C4-2B (cell line): ENCODE data around the gene EMCN.

Source experiments
- H3K27ac ChIP-seq: fragments of 450-650 bp; 2 replicates; pipeline ENCODE4 v1.5.1; 2017
- CTCF ChIP-seq: fragments of 450-650 bp; conservative IDR thresholded peaks from 2 replicates; pipeline ENCODE4 v1.5.1; 2017; ENCODE audit warnings: mild to moderate bottlenecking
- ZFX ChIP-seq: fragments of 450-650 bp; IDR thresholded peaks from 2 replicates; pipeline ENCODE4 v1.6.1; 2017

EMCN gene, protein sequence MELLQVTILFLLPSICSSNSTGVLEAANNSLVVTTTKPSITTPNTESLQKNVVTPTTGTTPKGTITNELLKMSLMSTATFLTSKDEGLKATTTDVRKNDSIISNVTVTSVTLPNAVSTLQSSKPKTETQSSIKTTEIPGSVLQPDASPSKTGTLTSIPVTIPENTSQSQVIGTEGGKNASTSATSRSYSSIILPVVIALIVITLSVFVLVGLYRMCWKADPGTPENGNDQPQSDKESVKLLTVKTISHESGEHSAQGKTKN

DNA sequence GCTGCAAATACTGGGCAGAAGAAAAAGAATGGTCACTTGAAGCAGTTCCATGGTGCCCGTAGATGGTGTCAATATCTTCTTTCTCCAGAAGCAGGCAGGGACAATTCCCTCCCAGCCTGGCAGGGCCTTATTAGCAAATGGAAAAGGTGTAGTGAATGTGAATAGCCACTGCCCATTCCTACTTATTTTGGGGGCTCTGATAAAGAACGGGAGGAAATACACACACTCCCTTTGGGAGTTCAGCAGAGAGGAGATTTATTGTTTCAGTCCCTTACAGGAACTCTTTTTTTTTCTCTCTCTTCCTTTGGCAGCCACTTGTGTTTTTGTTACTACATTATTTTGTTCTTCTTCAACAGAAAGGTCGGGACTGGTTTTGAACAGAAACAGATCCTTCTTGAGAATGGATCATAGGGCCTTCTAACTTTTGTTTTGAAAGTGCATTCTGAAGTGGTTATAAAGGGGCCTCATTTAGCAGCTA is at the start of gene EMCN:
EMCN (minus strand) TSS at position 159 of the 478 bp plus-strand sequence; CDS start at position 51, 108 bp downstream.
- TF ChIP-seq CTCF (no peak), ZFX (no peak)

GRCh38 chr4:100566396-100566795 is 48.6 kb upstream of the EMCN start:
- TF ChIP-seq ZFX, result no peak
- TF ChIP-seq CTCF, result no peak
- H3K27ac ChIP-seq, result no peak overlapping the region

More for the DNA sequence above, at the start of gene EMCN:
- H3K27ac ChIP-seq, result no peak within 1 kb of the TSS

GRCh38 chr4:100557306-100557705 is 39.5 kb upstream of the EMCN start:
- no peak for TF ChIP-seq ZFX
- no peak for TF ChIP-seq CTCF
- H3K27ac ChIP-seq, result no peak overlapping the region

- no peak overlapping the region for H3K27ac ChIP-seq
- no peak for TF ChIP-seq ZFX
- no peak for TF ChIP-seq CTCF
Measured at GRCh38 chr4:100555611-100556337, 38.0 kb upstream of the EMCN start.

DNA sequence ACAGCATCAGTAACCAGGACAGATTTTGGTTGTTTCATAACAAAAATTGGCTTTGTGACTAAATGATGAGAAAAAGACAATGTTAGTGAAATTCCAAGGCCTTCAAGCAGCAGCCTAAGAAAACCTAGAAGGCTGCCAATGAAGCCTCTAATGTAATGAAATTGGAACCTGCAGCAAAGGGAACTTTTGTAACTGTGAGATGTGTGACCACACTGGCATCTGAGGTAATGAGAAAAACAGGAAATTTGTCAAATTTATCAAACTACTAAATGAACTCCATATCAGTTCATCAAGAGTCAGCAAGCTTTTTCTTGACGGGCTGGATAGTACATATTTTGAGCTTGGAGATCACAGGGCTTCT is 30.4 kb upstream of the EMCN start:
- H3K27ac ChIP-seq, result no peak overlapping the region
- TF ChIP-seq CTCF, result no peak
- no peak for TF ChIP-seq ZFX

GRCh38 chr4:100547541-100548199 is 29.8 kb upstream of the EMCN start:
- no peak for TF ChIP-seq CTCF
- TF ChIP-seq ZFX, result no peak
- no peak overlapping the region for H3K27ac ChIP-seq

DNA sequence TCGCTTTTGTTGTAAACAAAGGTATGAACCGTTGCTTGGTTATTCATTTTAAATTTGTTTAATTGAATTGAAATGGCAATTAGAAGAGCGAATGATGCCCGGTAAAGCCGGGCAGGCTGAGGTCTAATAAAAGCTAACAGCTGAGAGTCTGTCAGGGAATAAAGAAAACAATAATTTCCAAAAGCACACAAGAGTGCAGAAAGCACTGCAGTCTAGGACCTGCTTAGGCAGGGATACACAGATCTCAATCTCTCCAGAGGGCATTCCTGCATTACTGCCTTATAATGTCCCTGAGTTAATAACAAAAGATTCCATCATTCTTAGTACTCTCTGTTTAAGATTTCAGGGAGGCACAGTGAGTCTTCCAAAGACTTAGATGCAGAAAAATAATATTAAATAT is 27.6 kb upstream of the EMCN start:
- TF ChIP-seq ZFX (no peak), CTCF (no peak)
- no peak overlapping the region for H3K27ac ChIP-seq
